AG09319 (cell line): Measurements from ENCODE around the gene TM9SF3.
A peak's percentile ranks its signal among the peaks of the same experiment; 100 is the strongest.

Experiments
- DNase-seq: peaks from one replicate; pipeline ENCODE4 v3.0.0-alpha.2; 2010; ENCODE audit warnings: low read depth; ENCODE audit errors: extremely low read depth
- CTCF ChIP-seq: IDR thresholded peaks from 2 replicates; pipeline ENCODE4 v1.5.1; 2011; ENCODE audit warnings: low read depth, mild to moderate bottlenecking, inconsistent platforms, low read length, moderate library complexity

TM9SF3 gene

DNA sequence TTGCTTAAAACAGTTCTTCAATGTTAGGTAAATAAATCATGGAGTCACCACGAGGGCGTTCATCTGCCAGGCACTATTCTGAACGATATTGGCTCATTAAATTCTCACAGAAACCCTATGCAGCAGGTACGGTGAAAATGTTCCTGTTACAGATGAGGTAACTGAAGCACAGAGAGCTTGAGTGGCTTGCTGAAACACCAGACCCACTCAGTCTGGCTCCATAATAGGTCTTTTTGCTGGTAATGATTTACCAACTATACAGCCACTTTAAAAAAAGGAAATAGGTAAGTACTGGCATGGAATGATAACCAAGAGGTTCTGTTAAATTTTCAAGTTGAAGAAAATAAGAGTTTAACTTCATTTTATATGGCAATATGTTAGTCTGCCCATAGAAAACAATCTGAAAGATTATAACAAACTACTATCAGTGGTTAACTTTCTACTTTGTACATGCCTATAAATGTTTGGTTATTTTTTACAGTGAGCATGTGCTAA lies 1.3 kb upstream of the TM9SF3 start:
- no peak for TF ChIP-seq CTCF
- DNase-seq, result no peak

DNA sequence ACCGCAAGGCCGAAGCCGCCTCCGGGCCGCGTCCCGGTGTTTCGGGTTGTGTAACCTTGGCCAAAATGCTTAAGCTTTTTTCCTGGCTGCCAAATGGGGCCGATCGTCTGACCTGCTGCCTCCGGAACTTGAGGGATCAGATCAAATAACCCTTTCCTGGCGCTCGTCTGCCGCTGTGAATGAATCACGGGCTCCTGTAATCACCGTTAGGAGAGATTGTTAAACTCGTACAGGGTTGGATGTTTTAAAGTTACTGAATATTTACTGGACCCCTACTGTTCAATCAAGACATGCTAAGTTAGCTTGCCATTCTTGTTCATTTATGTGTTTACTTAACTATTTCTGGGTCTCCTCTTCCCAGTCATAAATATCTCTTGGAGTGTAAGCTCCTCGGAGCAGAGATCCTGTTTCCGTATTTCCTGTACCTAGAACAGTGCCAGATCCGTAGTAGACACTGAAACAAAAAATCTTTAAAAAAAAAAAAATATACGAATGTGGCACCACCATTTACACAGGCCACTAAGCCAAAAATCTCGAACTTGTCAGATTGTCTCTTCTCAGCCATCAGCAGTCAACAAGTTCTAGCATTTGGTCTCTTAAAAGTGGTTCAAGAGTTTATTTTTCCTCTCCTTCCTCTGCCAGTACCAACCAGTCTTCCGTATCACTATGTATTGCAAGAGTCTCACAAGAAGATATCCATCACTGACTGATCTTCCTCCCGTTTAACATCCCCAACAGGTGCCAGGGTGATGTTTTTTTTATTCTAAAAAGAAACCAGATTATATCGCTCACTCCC lies 650 bp upstream of the TM9SF3 start:
- TF ChIP-seq CTCF, result no peak
- peak; percentile 71 for DNase-seq

- no peak for DNase-seq
- TF ChIP-seq CTCF, result no peak
Observed at GRCh38 chr10:96585736-96586418, 935 bp downstream of the TM9SF3 start.

- no peak for TF ChIP-seq CTCF
- DNase-seq, result no peak
Observed at GRCh38 chr10:96584474-96584873, 2.3 kb downstream of the TM9SF3 start.

- DNase-seq, result no peak
- no peak for TF ChIP-seq CTCF
Observed at GRCh38 chr10:96584035-96584434, 2.8 kb downstream of the TM9SF3 start.

- no peak for TF ChIP-seq CTCF
- no peak for DNase-seq
Observed at GRCh38 chr10:96579133-96579532, 7.7 kb downstream of the TM9SF3 start.

DNA sequence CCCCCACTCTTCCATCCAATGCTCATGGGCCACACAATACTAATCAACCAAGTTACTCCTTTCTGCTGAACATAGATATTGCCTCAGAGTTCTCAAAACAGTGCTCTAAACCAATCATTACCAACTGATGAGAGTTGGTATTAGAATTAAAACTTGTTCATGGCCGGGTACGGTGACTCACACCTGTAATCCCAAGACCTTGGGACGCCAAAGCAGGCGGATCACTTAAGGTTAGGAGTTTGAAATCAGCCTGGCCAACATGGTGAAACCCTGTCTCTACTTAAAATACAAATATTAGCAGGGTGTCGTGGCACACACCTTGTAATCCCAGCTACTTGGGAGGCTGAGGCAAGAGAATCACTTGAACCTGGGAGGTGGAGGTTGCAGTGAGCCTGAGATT lies 8.2 kb downstream of the TM9SF3 start:
- no peak for DNase-seq
- TF ChIP-seq CTCF, result no peak
